Ishikawa (cell line): Measurements from ENCODE around the gene BAD.

Source experiments
- EP300 ChIP-seq: IDR thresholded peaks from 2 replicates; pipeline ENCODE4 v1.6.1; 2012; ENCODE audit warnings: borderline replicate concordance
- FOXM1 ChIP-seq: IDR thresholded peaks from 2 replicates; pipeline ENCODE4 v1.6.1; 2012; ENCODE audit warnings: low read depth, borderline replicate concordance
- NFIC ChIP-seq: IDR thresholded peaks from 2 replicates; pipeline ENCODE4 v1.6.1; 2012
- RAD21 ChIP-seq: IDR thresholded peaks from 2 replicates; pipeline ENCODE4 v1.6.1; 2012; ENCODE audit warnings: low read depth
- TAF1 ChIP-seq: IDR thresholded peaks from 2 replicates; pipeline ENCODE4 v1.6.1; 2012; ENCODE audit warnings: low read depth, mild to moderate bottlenecking
- TCF12 ChIP-seq: IDR thresholded peaks from 2 replicates; pipeline ENCODE4 v1.6.1; 2012; ENCODE audit warnings: low read depth
- TEAD4 ChIP-seq: IDR thresholded peaks from 2 replicates; pipeline ENCODE4 v1.6.1; 2012
- TF ChIP-seq, protein P1 (sequence below): IDR thresholded peaks from 2 replicates; pipeline ENCODE4 v1.6.1; 2012
- TF ChIP-seq, protein P2 (sequence below): IDR thresholded peaks from 2 replicates; pipeline ENCODE4 v1.6.1; 2012; ENCODE audit warnings: low read depth, mild to moderate bottlenecking

DNA sequence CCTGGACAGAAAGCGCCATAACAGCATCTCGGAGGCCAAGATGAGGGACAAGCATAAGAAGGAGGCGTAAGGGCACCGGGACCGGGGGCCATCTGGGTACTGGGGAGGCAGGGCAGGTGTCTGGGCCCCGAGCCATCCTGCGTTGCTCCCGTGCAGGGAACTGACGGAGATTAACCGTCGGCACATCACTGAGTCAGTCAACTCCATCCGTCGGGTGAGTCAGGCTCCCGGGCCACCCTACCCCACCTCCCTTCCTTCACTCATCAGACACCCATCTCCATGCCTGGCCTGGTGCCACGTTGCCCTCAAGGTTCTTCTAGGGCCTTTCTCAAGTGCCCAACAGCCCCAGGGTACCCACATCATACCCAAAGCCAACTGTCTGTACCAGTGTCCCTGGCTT lies 18.1 kb downstream of the BAD start:
- no peak for TF ChIP-seq TAF1
- TF ChIP-seq TCF12, result no peak
- no peak for TF ChIP-seq FOXM1
- no peak for TF ChIP-seq EP300
- TF ChIP-seq NFIC, result no peak
- TF ChIP-seq, protein P1, sequence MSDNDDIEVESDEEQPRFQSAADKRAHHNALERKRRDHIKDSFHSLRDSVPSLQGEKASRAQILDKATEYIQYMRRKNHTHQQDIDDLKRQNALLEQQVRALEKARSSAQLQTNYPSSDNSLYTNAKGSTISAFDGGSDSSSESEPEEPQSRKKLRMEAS, result no peak
- no peak for TF ChIP-seq RAD21
- TF ChIP-seq TEAD4, result no peak
- TF ChIP-seq, protein P2, sequence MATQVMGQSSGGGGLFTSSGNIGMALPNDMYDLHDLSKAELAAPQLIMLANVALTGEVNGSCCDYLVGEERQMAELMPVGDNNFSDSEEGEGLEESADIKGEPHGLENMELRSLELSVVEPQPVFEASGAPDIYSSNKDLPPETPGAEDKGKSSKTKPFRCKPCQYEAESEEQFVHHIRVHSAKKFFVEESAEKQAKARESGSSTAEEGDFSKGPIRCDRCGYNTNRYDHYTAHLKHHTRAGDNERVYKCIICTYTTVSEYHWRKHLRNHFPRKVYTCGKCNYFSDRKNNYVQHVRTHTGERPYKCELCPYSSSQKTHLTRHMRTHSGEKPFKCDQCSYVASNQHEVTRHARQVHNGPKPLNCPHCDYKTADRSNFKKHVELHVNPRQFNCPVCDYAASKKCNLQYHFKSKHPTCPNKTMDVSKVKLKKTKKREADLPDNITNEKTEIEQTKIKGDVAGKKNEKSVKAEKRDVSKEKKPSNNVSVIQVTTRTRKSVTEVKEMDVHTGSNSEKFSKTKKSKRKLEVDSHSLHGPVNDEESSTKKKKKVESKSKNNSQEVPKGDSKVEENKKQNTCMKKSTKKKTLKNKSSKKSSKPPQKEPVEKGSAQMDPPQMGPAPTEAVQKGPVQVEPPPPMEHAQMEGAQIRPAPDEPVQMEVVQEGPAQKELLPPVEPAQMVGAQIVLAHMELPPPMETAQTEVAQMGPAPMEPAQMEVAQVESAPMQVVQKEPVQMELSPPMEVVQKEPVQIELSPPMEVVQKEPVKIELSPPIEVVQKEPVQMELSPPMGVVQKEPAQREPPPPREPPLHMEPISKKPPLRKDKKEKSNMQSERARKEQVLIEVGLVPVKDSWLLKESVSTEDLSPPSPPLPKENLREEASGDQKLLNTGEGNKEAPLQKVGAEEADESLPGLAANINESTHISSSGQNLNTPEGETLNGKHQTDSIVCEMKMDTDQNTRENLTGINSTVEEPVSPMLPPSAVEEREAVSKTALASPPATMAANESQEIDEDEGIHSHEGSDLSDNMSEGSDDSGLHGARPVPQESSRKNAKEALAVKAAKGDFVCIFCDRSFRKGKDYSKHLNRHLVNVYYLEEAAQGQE, result no peak
